ENCODE measurements around the gene POLRMT. TPM values are rescaled to one million over a fixed set of nuclear protein-coding genes. Genes with fewer than 3 reads are reported as not detected.

The POLRMT gene
- total RNA-seq, 2 donors from 2014 or later, result 34.7 to 106 TPM

DNA sequence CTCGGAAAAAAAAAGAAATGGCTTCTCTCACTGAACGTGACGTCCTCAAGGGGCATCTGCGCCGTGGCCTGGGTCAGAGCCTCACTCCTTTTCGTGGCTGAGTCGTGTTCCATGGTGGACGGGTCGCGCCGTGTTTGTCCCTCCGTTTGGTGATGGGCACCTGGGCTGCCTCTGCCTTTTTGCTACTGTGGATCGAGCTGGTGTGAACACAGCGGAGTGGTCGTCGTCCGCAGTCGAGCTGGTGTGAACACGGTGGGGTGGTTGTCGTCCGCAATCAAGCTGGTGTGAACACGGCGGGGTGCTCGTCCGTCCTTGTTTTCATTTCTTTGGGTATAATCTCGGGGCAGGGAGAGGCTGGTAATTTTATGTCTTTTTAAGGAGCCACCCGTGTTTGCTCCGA is 32.0 kb downstream of the POLRMT start:
- no peak overlapping the region for H3K4me3 ChIP-seq
- no peaks in the 10 kb centered on the region for H3K36me3 ChIP-seq
- 88% methylated on average over 28 of the region's 28 CpGs for WGBS
- no peaks in the 10 kb centered on the region for H3K27me3 ChIP-seq (replicated peaks; ENCODE audit: insufficient read depth)
- DNase-seq (ENCODE audit: low spot score), result no peak
- intact Hi-C loops (cut with DNase I), result no loop called here
- H3K27ac ChIP-seq, result no peak overlapping the region
- no peaks in the 10 kb centered on the region for H3K9me3 ChIP-seq
- no peaks in the 10 kb centered on the region for H3K4me1 ChIP-seq (replicated peaks)
- no peak for TF ChIP-seq CTCF (IDR thresholded peaks at IDR 0.05)
- no peak for TF ChIP-seq POLR2AphosphoS5 (IDR thresholded peaks at IDR 0.05)
- no peak for TF ChIP-seq POLR2A (IDR thresholded peaks at IDR 0.05)

DNA sequence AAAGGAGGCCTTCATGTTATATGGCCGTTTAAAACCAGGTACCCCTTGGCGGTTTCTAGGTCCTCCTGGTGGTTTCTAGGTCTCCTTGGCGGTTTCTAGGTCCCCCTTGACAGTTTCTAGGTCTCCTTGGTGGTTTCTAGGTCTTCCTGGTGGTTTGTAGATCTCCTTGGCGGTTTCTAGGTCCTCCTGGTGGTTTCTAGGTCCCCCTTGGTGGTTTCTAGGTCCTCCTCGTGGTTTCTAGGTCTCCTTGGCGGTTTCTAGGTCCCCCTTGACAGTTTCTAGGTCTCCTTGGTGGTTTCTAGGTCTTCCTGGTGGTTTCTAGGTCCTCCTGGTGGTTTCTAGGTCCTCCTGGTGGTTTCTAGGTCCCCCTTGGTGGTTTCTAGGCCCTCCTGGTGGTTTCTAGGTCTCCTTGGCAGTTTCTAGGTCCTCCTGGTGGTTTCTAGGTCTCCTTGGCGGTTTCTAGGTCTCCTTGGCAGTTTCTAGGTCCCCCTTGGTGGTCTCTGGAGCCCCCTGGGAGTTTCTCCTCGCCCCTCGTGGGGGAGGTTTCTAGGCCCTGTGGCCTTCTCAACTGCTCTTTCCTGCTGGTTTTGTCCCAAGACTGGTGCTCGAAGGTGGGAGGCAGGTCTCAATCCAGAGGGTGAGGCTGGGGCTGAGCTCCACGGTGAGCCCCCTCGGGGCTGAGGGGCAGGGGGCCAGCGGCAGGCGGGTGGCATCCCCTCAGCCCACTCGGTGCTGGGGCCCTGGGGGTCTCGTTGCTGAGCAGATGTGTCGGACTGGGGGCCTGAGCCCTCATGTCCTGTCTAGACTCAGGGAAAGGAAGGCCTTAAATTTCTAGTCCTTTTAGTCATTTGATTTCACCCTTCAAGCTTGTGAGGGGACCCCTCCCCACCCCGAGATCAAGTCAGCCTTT is 35.7 kb downstream of the POLRMT start:
- no peaks in the 10 kb centered on the region for H3K4me1 ChIP-seq (replicated peaks)
- no peaks in the 10 kb centered on the region for H3K9me3 ChIP-seq
- no peaks in the 10 kb centered on the region for H3K36me3 ChIP-seq
- 81% methylated on average over 18 of the region's 18 CpGs for WGBS
- intact Hi-C loops (cut with DNase I), result no loop called here
- H3K27me3 ChIP-seq (replicated peaks; ENCODE audit: insufficient read depth), result no peaks in the 10 kb centered on the region
- no peak for DNase-seq (ENCODE audit: low spot score)
- H3K4me3 ChIP-seq, result no peak overlapping the region
- no peak overlapping the region for H3K27ac ChIP-seq
- TF ChIP-seq CTCF (IDR thresholded peaks at IDR 0.05) (no peak), POLR2AphosphoS5 (IDR thresholded peaks at IDR 0.05) (no peak), POLR2A (IDR thresholded peaks at IDR 0.05) (no peak)

GRCh38 chr19:596263-596655 is 37.1 kb downstream of the POLRMT start:
- H3K27me3 ChIP-seq (replicated peaks; ENCODE audit: insufficient read depth), result peaks cover under 1% of the 10 kb centered on the region
- no peak overlapping the region for H3K4me3 ChIP-seq
- TF ChIP-seq POLR2AphosphoS5 (IDR thresholded peaks at IDR 0.05), result no peak
- no peak for TF ChIP-seq CTCF (IDR thresholded peaks at IDR 0.05)
- no peak for TF ChIP-seq POLR2A (IDR thresholded peaks at IDR 0.05)
- no peak for DNase-seq (ENCODE audit: low spot score)
- no peak overlapping the region for H3K27ac ChIP-seq
- intact Hi-C loops (cut with DNase I), result no loop called here
- no peaks in the 10 kb centered on the region for H3K4me1 ChIP-seq (replicated peaks)
- H3K36me3 ChIP-seq, result no peaks in the 10 kb centered on the region
- WGBS, result 87% methylated on average over 16 of the region's 16 CpGs
- no peaks in the 10 kb centered on the region for H3K9me3 ChIP-seq

DNA sequence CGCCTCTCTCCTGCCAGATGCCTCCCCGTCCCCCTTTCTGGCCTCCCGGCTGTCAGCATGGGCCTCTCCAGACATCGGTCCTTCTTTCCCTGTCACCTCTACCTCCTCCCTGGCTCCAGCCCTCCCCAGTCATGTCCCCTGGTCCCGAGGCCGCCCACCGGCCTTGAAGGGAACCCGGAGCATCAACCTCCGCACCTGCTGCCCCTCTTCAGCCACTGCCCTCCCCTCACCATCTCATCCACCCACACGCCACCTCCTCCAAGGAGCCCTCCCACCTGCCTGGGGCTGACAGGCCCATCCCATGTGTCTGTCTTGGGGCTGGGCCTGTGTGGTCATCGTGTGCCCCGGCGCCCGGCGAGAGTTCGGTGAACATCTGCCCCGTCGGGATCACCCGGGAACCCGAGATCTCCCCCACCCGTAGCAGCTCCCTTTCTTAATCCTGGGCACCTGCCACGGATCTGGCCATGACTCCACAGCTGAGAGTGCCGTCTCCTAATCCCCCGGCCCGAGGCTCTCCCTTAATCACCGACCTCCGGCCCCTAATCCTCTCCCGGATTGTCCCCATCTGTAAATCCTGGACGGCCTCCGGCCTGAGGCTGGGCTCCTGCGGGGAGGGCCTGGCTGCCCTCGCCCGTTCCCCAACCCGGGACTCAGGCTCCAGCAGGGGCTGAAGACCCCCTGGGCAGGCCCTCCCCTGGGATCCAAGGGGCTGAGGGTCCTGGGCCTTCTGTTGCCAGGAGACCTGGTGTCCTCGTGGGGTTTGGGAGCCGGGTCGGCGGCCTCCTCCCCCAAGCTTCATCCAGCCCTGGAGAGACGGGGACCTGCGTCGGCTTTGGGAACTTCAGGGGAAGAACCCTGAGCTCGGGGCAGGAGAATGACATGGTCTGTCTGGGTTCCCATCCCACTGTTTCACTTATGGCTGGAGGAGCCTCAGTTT is 37.7 kb downstream of the POLRMT start:
- no peaks in the 10 kb centered on the region for H3K4me1 ChIP-seq (replicated peaks)
- peaks cover 7% of the 10 kb centered on the region for H3K27me3 ChIP-seq (replicated peaks; ENCODE audit: insufficient read depth)
- no peak for DNase-seq (ENCODE audit: low spot score)
- H3K4me3 ChIP-seq, result no peak overlapping the region
- H3K9me3 ChIP-seq, result no peaks in the 10 kb centered on the region
- H3K36me3 ChIP-seq, result no peaks in the 10 kb centered on the region
- intact Hi-C loops (cut with DNase I), result no loop called here
- no peak overlapping the region for H3K27ac ChIP-seq
- WGBS, result 73% methylated on average over 37 of the region's 42 CpGs
- TF ChIP-seq CTCF (IDR thresholded peaks at IDR 0.05) (no peak), POLR2AphosphoS5 (IDR thresholded peaks at IDR 0.05) (no peak), POLR2A (IDR thresholded peaks at IDR 0.05) (no peak)

All from prostate gland (tissue), 2 donors.